H1 (cell line): ENCODE results near the gene C12orf75. TPM values are rescaled to one million over a fixed set of nuclear protein-coding genes. Genes with fewer than 3 reads are reported as not detected.
A peak's percentile ranks its signal among the peaks of the same experiment; 100 is the strongest.

Experiments
- CTCF ChIA-PET: fragments of 300-600 bp; sonication (Branson Sonifier 250); formaldehyde crosslinking; loops from one replicate; lab custom pipeline; 2021; ENCODE audit not compliant: partially characterized antibody; lab: Charles Lee
- POLR2A ChIA-PET: fragments of 300-600 bp; sonication (Branson Sonifier 250); formaldehyde crosslinking; loops from one replicate; lab custom pipeline; 2021; ENCODE audit warnings: inconsistent platforms; ENCODE audit not compliant: partially characterized antibody; lab: Charles Lee
- DNase-seq, 2 experiments: peaks; one replicate each; pipeline versions ENCODE4 v3.0.0 to v3.0.0-alpha.2; 2010 to 2022; ENCODE audit warnings: low spot score in 2 of 2, low read depth in 1 of 2, mixed read lengths in 1 of 2
- FAIRE-seq: peaks from 2 replicates; lab custom pipeline; 2011; peaks lifted over from hg19 to GRCh38; lab: Jason Lieb, UNC
- H2AFZ ChIP-seq: 2 replicates; pipeline ENCODE4 v1.8.1; 2012; ENCODE audit warnings: low read length, inconsistent platforms
- H2AK5ac ChIP-seq: 2 replicates; pipeline ENCODE4 v1.6.1; 2013; ENCODE audit warnings: low read depth, low read length
- H2BK120ac ChIP-seq: replicated peaks from 2 replicates; pipeline ENCODE3; 2013; ENCODE audit warnings: low read depth, low read length, inconsistent platforms
- H2BK12ac ChIP-seq: 2 replicates; pipeline ENCODE4 v1.6.1; 2013; ENCODE audit warnings: low read depth, low read length
- H2BK15ac ChIP-seq: 2 replicates; pipeline ENCODE4 v1.6.1; 2013; ENCODE audit warnings: low read length
- H2BK20ac ChIP-seq: 2 replicates; pipeline ENCODE4 v1.6.1; 2013; ENCODE audit warnings: low read length
- H2BK5ac ChIP-seq: 2 replicates; pipeline ENCODE4 v1.6.1; 2013; ENCODE audit warnings: low read depth, low read length
- H3K14ac ChIP-seq: 2 replicates; pipeline ENCODE4 v1.6.1; 2013; ENCODE audit warnings: inconsistent platforms; ENCODE audit not compliant: insufficient read length
- H3K18ac ChIP-seq: 2 replicates; pipeline ENCODE4 v1.6.1; 2013; ENCODE audit warnings: low read length; ENCODE audit errors: extremely low read depth
- H3K23ac ChIP-seq: 2 replicates; pipeline ENCODE4 v1.6.1; 2013; ENCODE audit warnings: inconsistent platforms; ENCODE audit not compliant: insufficient read length
- H3K23me2 ChIP-seq: 2 replicates; pipeline ENCODE4 v1.6.1; 2013; ENCODE audit warnings: low read depth, low read length
- H3K27ac ChIP-seq: 2 replicates; pipeline ENCODE4 v1.6.1; 2011; ENCODE audit warnings: low read depth, low read length, inconsistent platforms
- H3K27me3 ChIP-seq, 4 experiments: replicated peaks in 1 of 4; 1 replicate in 1 of 4; 2 replicates in 3 of 4; pipeline versions ENCODE4 v1.6.1 to v1.8.1; 2011 to 2013; ENCODE audit warnings: low read length in 3 of 4, mild to moderate bottlenecking in 3 of 4, inconsistent platforms in 2 of 4, mixed read lengths in 2 of 4, moderate library complexity in 1 of 4; ENCODE audit not compliant: control insufficient read depth in 3 of 4, insufficient read depth in 3 of 4; ENCODE audit errors: extremely low read depth in 1 of 4
- H3K36me3 ChIP-seq, 4 experiments: 2 replicates each; pipeline versions ENCODE4 v1.6.1 to v1.8.1; 2011 to 2013; ENCODE audit warnings: mild to moderate bottlenecking in 4 of 4, low read length in 3 of 4, moderate library complexity in 2 of 4, control low read depth in 1 of 4, inconsistent platforms in 1 of 4; ENCODE audit not compliant: insufficient read depth in 4 of 4, control insufficient read depth in 2 of 4
- H3K4ac ChIP-seq: replicated peaks from 2 replicates; pipeline ENCODE3; 2013; ENCODE audit warnings: low read length, low read depth, mixed read lengths, inconsistent platforms; ENCODE audit not compliant: insufficient read length
- H3K4me1 ChIP-seq, 4 experiments: replicated peaks in 1 of 4; 1 replicate in 1 of 4; 2 replicates in 3 of 4; pipeline versions ENCODE4 v1.6.1 to v1.8.1; 2011 to 2013; ENCODE audit warnings: low read length in 3 of 4, inconsistent platforms in 2 of 4, mixed read lengths in 1 of 4; ENCODE audit not compliant: insufficient read depth in 4 of 4, control insufficient read depth in 3 of 4
- H3K4me2 ChIP-seq, 2 experiments: 2 replicates each; pipeline versions ENCODE4 v1.6.1 to v1.8.1; 2011 to 2013; ENCODE audit warnings: low read depth in 2 of 2, low read length in 2 of 2, control low read depth in 1 of 2, inconsistent platforms in 1 of 2, mild to moderate bottlenecking in 1 of 2; ENCODE audit not compliant: insufficient read depth in 1 of 2
- H3K4me3 ChIP-seq, 4 experiments: fragments of 200-600, 300-600 bp in 1 of 4; sonication (generic), shearing (Covaris generic), sonication (Bioruptor Twin) in 1 of 4; 2 replicates each; pipeline versions ENCODE4 v1.5.1 to v1.8.1; 2011 to 2016; ENCODE audit warnings: low read length in 4 of 4, low read depth in 3 of 4, control low read depth in 2 of 4, inconsistent platforms in 2 of 4, mild to moderate bottlenecking in 2 of 4, mixed read lengths in 1 of 4, moderate library complexity in 1 of 4; ENCODE audit not compliant: insufficient read depth in 2 of 4; ENCODE audit errors: extremely low read depth in 1 of 4
- H3K56ac ChIP-seq: replicated peaks from 2 replicates; pipeline ENCODE3; 2013; ENCODE audit warnings: low read depth, mild to moderate bottlenecking, mixed read lengths, low read length, inconsistent platforms; ENCODE audit not compliant: insufficient read length
- H3K79me1 ChIP-seq: 2 replicates; pipeline ENCODE4 v1.6.1; 2013; ENCODE audit warnings: low read depth, low read length, control low read depth
- H3K79me2 ChIP-seq, 2 experiments: 2 replicates each; pipeline versions ENCODE4 v1.6.1 to v1.8.1; 2012 to 2013; ENCODE audit warnings: low read length in 2 of 2, mild to moderate bottlenecking in 2 of 2, inconsistent platforms in 1 of 2; ENCODE audit not compliant: insufficient read depth in 2 of 2, control insufficient read depth in 1 of 2
- H3K9ac ChIP-seq, 4 experiments: replicated peaks in 1 of 4; 1 replicate in 1 of 4; 2 replicates in 3 of 4; pipeline versions ENCODE4 v1.6.1 to v1.8.1; 2011 to 2013; ENCODE audit warnings: low read depth in 3 of 4, low read length in 3 of 4, control low read depth in 2 of 4, mild to moderate bottlenecking in 2 of 4, moderate library complexity in 2 of 4, inconsistent platforms in 1 of 4; ENCODE audit errors: extremely low read depth in 1 of 4
- H3K9me3 ChIP-seq, 2 experiments: 2 replicates each; pipeline versions ENCODE4 v1.6.1 to v1.8.1; 2012 to 2013; ENCODE audit warnings: mild to moderate bottlenecking in 2 of 2, moderate library complexity in 2 of 2, control low read depth in 1 of 2, inconsistent platforms in 1 of 2, low read depth in 1 of 2, low read length in 1 of 2, mixed read lengths in 1 of 2; ENCODE audit not compliant: insufficient read depth in 2 of 2
- H4K20me1 ChIP-seq, 2 experiments: replicated peaks in 1 of 2; 2 replicates each; pipeline versions ENCODE3 to v1.8.1; 2011 to 2013; ENCODE audit warnings: inconsistent platforms in 2 of 2, low read length in 2 of 2, mild to moderate bottlenecking in 1 of 2; ENCODE audit not compliant: insufficient read depth in 2 of 2, control insufficient read depth in 1 of 2
- H4K5ac ChIP-seq: 2 replicates; pipeline ENCODE4 v1.6.1; 2013; ENCODE audit warnings: low read length, low read depth, mixed read lengths, inconsistent platforms; ENCODE audit not compliant: insufficient read length
- H4K8ac ChIP-seq: 2 replicates; pipeline ENCODE4 v1.8.0; 2013; ENCODE audit warnings: mild to moderate bottlenecking, moderate library complexity, low read length, inconsistent platforms; ENCODE audit not compliant: insufficient read depth; ENCODE audit errors: extremely low read depth
- H4K91ac ChIP-seq: replicated peaks from 2 replicates; pipeline ENCODE3; 2013; ENCODE audit warnings: low read length, mixed read lengths, inconsistent platforms; ENCODE audit not compliant: insufficient read length
- CTBP2 ChIP-seq: IDR thresholded peaks from 2 replicates; pipeline ENCODE4 v1.7.0; 2011; ENCODE audit warnings: borderline replicate concordance, mild to moderate bottlenecking, moderate library complexity, mixed read lengths, low read length; ENCODE audit not compliant: insufficient read depth, insufficient read length
- RAD21 ChIP-seq, 2 experiments: IDR thresholded peaks in 1 of 2; conservative IDR thresholded peaks in 1 of 2; 2 replicates each; pipeline ENCODE4 v1.6.1; 2011; ENCODE audit warnings: low read depth in 2 of 2, low read length in 2 of 2, improper control_type of control experiment in 1 of 2, inconsistent platforms in 1 of 2, mild to moderate bottlenecking in 1 of 2, moderate library complexity in 1 of 2
- SAP30 ChIP-seq: fragments of 300-600 bp; sonication (generic); IDR thresholded peaks from 2 replicates; pipeline ENCODE4 v1.7.1; 2012; ENCODE audit warnings: low read length, moderate library complexity, mild to moderate bottlenecking, inconsistent platforms; ENCODE audit not compliant: insufficient read depth, insufficient replicate concordance
- TAF1 ChIP-seq: IDR thresholded peaks from 2 replicates; pipeline ENCODE4 v1.6.1; 2011; ENCODE audit warnings: mild to moderate bottlenecking, low read depth, low read length
- WGBS, 2 experiments: shearing (Covaris generic) in 1 of 2; methylation state at CpG; one replicate each; pipeline versions ENCODE4 v1.1.6 to v1.1.7; 2013 to 2015; ENCODE audit warnings: low lambda C conversion rate in 2 of 2, mixed read lengths in 2 of 2, inconsistent platforms in 1 of 2, low coverage in 1 of 2, missing lambda C conversion rate in 1 of 2; ENCODE audit not compliant: insufficient replicate concordance in 2 of 2, insufficient coverage in 1 of 2, insufficient read length in 1 of 2; ENCODE audit errors: extremely low coverage in 1 of 2, missing lambda C conversion rate in 1 of 2; 5-methylcytosine and 5-hydroxymethylcytosine counted together
- polyA plus RNA-seq, 7 experiments: library from polyadenylated mRNA; depleted of rRNA in 3 of 7; stranded (reverse) in 5 of 7; unstranded in 2 of 7; fragments of >200 nt in 5 of 7; fragments of 200-250 nt in 2 of 7; gene quantifications; 1 replicate in 5 of 7; 2 replicates in 1 of 7; 4 replicates in 1 of 7; pipeline versions ENCODE4 v1.2.1 to v1.2.3, GENCODE V29; 2011 to 2013; ENCODE audit warnings: missing spikeins in 2 of 7, mixed read lengths in 2 of 7
- total RNA-seq: library from RNA; stranded (reverse); fragmentation: NEBNext Ultra II Directional; extraction: Animal tissue kit (Norgen Biotek cat#: 25700); gene quantifications from 2 replicates; pipeline ENCODE4 v1.2.1, GENCODE V29; 2021
- TF ChIP-seq, protein P1 (sequence below): IDR thresholded peaks from 2 replicates; pipeline ENCODE4 v1.6.1; 2012; ENCODE audit warnings: inconsistent platforms
- TF ChIP-seq, protein P2 (sequence below), 3 experiments: IDR thresholded peaks; 1 replicate in 2 of 3; 2 replicates in 1 of 3; pipeline versions ENCODE4 v1.5.1 to v1.6.1; 2011; ENCODE audit warnings: low read length in 3 of 3, mild to moderate bottlenecking in 3 of 3, inconsistent platforms in 2 of 3, low read depth in 1 of 3, moderate library complexity in 1 of 3; ENCODE audit not compliant: insufficient read depth in 1 of 3; ENCODE audit errors: control extremely low read depth in 1 of 3

The C12orf75 gene
- total and polyA plus RNA-seq, 2 of the 8 experiments (the other 6 are each of a cell fraction or from before 2014, with no cell fraction given): 26.4 to 41.2 TPM

DNA sequence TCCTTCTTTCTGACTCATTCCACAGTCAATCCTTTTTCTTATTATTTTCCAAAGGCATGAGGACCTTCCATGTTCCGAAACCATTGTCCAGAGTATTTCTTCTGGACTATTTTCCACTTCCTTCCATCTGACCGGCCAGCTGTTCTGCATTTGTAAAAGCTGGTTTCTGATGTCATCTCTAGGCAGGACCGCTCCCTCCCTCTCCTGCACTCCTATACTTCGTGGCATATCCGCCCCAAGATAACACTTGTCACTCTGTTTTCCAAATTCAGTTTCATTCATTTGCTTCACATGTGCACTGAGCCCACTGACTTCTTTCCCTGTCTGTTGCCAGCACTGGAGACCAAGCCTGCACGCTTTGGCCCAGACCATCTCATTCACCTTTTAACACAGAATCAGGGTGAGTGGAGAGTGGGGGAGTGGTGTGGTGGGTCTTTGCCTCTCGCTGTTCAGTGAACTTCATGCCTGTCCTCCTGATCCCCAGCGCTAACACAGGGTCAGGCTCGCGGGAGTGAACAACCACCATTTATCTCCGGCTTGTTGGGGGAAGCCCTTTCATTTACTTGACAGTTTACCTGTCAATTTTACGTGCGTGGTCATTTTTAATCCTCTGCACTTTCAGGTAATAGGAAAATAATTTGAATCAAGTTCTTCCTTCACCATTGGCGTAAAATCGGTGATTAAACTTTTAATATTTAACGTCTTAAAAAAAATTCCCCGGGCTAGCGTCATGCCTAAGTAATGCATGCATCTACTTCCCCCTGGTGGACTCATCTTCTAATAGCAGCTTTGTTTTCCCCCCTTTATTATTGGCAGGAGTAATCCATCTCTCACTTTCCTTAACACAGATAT is 52.5 kb downstream of the C12orf75 start:
- H2AFZ ChIP-seq: peak overlapping the region; percentile 77; the same call in 1 of the 2 replicates
- POLR2A ChIA-PET: interaction anchor here (1.0 to 1.6 kb wide), 2 partner anchors 18 to 206 kb away, joined by 3 to 4 read pairs; no protein-coding TSS in a partner anchor

More for the DNA sequence above, 52.5 kb downstream of the C12orf75 start:
- Histone ChIP-seq H3K4ac (no peak overlapping the region), H4K5ac (no peak overlapping the region), H3K9ac (no peak overlapping the region), H3K27ac (no peak overlapping the region), H3K4me1 (peaks cover 0 to 5% (median 1%) of the 10 kb centered on the region in 4 experiments; a peak in 1 of 7 replicates), H2BK12ac (0 out of 2 replicates have a peak overlapping the region, but pooled peaks have one; percentile 86), H2AK5ac (no peak overlapping the region), H3K9me3 (no peaks in the 10 kb centered on the region), H2BK20ac (no peak overlapping the region), H3K36me3 (no peaks in the 10 kb centered on the region), H3K27me3 (no peaks in the 10 kb centered on the region), H3K79me1 (no peaks in the 10 kb centered on the region), H2BK5ac (no peak overlapping the region), H3K23me2 (no peaks in the 10 kb centered on the region; the same call in 1 of the 2 replicates), H4K91ac (no peak overlapping the region), H3K4me3 (peak overlapping the region in 1 of 4 experiments; percentile 43; a peak in 2 of 8 replicates), H3K23ac (no peak overlapping the region), H2BK15ac (peak overlapping the region; percentile 4; the same call in 1 of the 2 replicates), H4K20me1 (no peaks in the 10 kb centered on the region), H3K14ac (no peak overlapping the region), H3K4me2 (peak overlapping the region; percentile 45 to 57), H3K79me2 (no peaks in the 10 kb centered on the region), H3K56ac (no peak overlapping the region), H3K18ac (no peak overlapping the region), H2BK120ac (no peak overlapping the region), H4K8ac (no peak overlapping the region)
- DNase-seq: peak in 1 of 2 experiments; percentile 49
- CTCF ChIA-PET: interaction anchor here (0.5 to 2.7 kb wide), 24 partner anchors 8 to 515 kb away, joined by 3 to 15 read pairs (median 4); no protein-coding TSS in a partner anchor
- WGBS, 2 experiments: 51% methylated on average over 18 of the region's 18 CpGs; no CpG with 5 or more reads in 1 of the 2 experiments
- peak; percentile 88 for FAIRE-seq
- TF ChIP-seq SAP30: no peak
- TF ChIP-seq, protein P1, sequence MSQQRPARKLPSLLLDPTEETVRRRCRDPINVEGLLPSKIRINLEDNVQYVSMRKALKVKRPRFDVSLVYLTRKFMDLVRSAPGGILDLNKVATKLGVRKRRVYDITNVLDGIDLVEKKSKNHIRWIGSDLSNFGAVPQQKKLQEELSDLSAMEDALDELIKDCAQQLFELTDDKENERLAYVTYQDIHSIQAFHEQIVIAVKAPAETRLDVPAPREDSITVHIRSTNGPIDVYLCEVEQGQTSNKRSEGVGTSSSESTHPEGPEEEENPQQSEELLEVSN: peak; percentile 39; the same call in 1 of the 2 replicates
- TF ChIP-seq CTBP2: no peak
- TF ChIP-seq, protein P2, sequence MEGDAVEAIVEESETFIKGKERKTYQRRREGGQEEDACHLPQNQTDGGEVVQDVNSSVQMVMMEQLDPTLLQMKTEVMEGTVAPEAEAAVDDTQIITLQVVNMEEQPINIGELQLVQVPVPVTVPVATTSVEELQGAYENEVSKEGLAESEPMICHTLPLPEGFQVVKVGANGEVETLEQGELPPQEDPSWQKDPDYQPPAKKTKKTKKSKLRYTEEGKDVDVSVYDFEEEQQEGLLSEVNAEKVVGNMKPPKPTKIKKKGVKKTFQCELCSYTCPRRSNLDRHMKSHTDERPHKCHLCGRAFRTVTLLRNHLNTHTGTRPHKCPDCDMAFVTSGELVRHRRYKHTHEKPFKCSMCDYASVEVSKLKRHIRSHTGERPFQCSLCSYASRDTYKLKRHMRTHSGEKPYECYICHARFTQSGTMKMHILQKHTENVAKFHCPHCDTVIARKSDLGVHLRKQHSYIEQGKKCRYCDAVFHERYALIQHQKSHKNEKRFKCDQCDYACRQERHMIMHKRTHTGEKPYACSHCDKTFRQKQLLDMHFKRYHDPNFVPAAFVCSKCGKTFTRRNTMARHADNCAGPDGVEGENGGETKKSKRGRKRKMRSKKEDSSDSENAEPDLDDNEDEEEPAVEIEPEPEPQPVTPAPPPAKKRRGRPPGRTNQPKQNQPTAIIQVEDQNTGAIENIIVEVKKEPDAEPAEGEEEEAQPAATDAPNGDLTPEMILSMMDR (IDR thresholded peaks at IDR 0.05; ENCODE audit: control extremely low read depth in 1 of 3, insufficient read depth in 1 of 3, low read depth in 1 of 3, low read length in 3 of 3): peak in 2 of 3 experiments; percentile 61 to 62; a peak in 3 of 4 replicates
- peak; percentile 92 for TF ChIP-seq RAD21 (IDR thresholded peaks at IDR 0.05 in 1 of 2, conservative IDR thresholded peaks at IDR 0.05 in 1 of 2; ENCODE audit: low read depth in 2 of 2, low read length in 2 of 2)
- TF ChIP-seq TAF1: no peak
